SHP77 treated with DMSO at 0.1 percent for 48 hours (cell line): Measurements from ENCODE around the gene SMS.

Experiments used
- DNase-seq: peaks from one replicate; lab custom pipeline; 2025; lab: John Stamatoyannopoulos, UW

The SMS gene

DNA sequence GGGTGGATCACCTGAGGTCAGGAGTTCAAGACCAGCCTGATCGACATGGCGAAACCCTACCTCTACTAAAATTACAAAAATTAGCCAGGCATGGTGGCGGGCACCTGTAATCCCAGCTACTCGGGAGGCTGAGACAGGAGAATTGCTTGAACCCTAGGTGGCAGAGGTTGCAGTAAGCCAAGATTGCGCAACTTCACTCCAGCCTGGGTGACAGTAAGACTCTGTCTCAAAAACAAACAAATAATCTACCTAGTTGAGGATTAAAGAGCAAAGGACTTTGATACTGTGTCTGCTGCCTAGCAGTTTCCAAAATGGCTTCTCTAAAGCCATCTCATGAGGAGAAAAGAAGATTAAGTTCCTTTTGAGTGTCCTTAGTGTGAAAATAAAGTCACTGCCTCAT is 37.8 kb downstream of the SMS start:
- DNase-seq, result no peak

DNA sequence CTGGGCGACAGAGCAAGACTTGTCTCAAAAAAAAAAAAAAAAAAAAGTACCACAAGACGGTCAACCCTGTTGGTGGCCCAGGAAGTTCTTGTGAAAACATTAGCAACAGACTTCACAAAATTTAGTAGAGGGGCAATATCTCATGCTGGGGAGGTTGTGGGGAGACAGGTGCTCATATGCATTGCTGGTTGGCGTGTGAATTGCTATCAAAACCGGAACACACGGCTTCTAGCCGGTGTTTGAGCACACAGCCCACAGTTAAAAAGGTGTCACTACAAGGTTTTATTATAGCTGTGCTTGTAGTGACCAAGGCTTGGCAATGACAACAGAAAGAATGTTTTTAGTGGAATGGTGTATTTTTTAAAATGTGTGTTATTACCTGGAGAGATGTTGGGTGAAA is 41.8 kb downstream of the SMS start:
- no peak for DNase-seq

DNA sequence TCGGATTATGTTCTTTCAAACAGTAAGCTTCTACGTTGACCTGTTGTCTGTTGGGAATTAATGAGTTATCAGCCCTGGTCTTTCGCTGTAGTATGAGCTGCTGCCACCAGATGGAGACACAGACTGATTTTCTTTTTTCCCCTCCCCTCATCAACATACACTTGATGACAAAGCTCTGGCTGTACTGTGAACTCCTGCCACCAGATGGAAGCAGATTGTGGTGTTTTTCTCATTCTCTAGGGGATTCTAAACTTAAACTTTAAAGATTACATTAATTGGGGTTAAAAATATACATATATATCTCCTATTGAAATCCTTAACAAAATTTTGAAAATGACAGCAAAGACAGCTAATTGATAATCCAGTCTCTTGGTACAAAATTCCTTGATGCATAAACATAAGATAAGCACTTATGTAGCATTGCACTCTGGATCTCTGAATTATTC is 44.8 kb downstream of the SMS start:
- no peak for DNase-seq

DNA sequence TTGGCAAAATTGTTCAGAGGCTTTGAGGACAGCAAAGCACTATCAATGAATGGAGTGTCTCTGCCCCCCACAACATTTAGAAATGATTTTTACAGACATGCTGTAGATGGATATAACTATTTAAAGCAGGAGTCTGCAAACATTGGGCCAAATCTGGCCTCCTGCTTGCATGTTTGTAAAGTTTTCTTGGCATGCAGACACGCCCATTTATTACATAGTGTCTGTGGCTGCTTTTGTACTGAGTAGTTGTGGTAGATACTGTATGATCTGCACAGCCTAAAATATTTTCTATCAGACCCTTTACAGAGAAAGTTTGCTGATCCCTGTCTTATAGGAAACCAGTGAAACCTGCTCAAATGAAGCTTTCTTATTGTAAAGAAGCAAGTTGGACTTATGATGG is 46.1 kb downstream of the SMS start:
- no peak for DNase-seq

DNA sequence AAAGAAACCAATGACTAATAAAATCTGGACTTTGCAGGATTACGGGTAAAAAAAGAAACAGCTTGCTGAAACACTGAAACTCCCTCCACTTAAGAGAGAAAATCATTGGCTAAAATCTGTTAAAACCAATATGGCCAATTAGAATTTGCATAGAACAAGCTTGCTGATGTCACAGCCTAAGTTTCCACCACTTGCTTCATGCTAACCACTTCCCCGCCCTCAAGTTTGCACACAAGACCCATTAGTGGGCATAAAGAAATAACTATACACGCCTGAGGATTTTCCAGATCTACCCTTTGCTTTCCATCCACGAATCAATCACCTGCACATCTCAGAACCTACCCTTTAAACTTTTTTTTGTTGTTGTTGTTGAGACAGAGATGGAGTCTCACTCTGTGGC is 48.9 kb downstream of the SMS start:
- DNase-seq, result no peak

DNA sequence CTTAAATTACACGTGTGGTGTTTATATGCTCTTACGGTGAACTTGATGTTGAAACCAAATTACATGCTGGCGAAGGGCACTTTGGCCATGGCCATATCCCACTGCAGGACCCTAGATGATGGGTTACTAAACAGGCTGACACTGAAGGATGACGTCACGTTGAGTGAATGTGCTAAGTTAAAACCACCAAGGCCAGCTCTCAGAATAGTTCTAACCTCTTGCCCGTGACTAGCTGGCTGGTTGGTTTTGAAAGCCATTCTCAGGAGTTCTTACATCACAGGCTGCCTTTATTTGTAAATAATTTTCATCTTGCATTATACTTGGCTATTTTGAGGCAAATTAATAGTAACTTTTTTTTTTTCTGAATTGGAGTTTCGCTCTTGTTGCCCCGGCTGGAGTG is 50.3 kb downstream of the SMS start:
- no peak for DNase-seq

DNA sequence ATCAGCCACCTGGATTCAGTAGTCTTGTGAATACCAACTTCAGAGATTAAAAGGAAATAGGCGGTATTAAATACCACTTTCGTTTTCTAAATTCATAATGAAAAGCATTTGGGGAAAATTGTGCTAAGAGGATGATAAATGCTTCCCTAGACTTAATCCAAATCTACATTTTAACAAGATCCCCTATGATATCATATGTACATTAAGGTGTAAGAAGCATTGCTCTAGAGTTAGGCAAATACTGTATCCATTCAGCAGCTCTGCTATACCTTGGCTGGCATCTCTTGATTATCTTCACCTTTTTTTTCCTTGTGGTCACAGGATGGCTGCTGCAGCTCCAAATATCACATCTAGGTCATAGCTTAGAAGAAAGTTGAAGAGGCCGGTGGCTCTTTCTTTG is 51.0 kb downstream of the SMS start:
- DNase-seq, result no peak

DNA sequence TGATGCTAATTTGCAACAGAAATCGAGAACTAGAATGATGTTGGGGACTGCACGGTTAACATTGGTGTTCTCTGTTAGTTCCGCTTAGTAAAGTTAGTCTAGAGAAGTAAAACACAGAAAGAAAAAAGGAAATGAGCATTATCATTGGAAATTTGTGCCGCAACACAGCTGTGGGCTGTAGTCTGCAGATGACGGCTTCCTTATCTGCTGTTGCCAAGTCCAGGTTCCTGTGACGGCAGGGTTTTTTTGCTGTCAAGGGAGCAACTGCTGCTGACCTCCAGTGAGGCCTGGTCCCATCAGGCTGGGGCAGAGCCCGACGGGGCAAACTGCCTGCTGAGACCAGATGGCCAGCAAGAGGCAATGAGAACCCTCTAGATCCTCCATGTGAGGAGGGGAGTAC is 52.8 kb downstream of the SMS start:
- no peak for DNase-seq

DNA sequence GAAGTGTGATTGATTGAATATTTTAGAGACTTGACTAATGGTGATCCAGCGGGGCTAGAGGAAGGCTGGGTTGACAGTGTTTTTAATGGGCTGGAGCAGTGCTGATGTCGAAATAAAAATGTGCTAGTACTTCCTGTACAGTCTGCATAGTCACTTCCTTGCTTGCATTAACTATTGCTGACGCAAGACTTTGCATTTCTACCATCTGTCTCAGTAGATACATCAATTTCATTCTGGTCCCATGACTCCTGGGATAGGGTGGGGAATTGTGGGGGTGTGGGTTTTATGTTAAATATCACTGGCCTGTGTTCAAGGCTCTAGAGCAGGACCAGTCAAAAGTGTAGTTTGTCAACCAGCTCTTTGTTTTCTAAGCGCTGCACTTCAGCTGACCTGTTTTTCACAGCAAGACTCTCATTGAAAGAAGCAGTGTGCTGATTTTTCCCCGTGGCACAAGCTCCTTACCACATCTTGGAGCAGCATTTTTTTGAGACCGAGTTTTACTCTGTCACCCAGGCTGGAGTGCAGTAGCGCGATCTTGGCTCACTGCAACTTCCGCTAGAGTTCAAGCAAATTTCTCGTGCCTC is 56.5 kb downstream of the SMS start:
- DNase-seq, result no peak

DNA sequence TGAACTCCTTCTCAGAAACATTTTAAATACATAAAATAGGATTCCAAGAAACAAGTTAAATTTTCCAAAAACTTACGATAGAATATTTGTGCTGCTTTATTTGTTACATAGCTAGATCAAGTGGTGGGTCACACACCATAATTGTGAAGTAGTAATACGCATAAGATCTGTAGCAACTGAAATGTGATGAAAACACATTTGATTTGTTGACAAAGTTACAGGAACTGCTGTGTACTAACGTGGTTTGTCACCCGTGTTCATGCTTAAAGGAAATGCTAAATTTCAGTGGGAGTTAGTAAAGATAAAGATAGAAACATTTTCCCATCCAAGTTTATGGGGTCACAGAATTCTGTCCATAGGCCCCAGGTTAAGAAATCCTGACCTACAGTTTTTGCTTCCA is 57.5 kb downstream of the SMS start:
- DNase-seq, result no peak

DNA sequence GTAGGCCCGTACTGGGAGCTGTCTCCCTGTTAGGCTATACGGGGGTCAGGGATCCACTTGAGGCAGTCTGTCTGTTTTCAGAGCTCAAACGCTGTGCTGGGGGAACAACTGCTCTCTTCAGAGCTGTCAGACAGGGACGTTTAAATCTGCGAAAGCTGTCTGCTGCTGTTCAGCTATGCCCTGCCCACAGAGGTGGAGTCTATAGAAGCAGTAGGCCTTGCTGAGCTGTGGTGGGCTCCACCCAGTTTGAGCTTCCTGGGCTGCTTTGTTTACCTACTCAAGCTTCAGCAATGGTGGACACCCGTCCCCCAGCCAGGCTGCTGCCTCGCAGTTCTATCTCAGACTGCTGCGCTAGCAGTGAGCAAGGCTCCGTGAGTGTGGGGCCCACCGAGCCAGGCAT is 64.4 kb downstream of the SMS start:
- DNase-seq, result no peak

DNA sequence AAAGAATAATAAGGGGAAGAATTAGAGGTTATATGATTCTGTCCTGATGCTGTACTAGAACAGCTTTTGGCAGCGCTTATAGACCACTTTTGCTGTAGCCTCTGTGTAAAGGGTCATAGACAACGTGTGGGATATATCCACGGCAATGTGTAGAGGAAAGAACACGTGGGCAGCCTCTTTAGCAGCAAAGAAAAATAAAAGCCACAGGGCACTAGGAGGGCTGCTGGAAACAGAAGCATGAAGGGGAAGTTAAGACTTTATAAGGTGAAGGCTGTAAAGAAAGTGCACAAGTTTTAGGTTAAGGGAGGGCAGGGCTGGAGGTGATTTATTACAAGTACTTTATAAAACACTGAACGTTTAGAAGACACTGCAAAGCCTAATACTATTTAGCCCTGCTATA is 71.5 kb downstream of the SMS start:
- DNase-seq, result no peak

DNA sequence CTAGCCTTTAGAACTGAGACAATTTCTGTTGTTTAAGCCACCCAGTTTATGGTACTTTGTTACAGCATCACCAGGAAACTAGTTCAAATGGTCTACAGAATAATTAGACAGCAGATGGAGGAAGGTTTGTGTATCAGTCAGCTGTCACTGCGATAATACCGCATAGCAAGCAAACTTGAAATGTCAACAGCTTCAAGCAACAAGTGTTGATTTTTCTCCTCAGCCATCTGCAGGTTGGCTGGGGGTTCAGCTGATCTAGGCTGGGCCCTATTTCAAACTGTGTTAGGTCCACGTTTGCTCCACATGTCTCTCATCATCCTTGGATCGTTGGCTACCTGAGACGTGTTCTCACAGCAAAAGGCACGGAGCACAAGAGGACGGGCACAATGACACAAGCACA is 72.4 kb downstream of the SMS start:
- no peak for DNase-seq

DNA sequence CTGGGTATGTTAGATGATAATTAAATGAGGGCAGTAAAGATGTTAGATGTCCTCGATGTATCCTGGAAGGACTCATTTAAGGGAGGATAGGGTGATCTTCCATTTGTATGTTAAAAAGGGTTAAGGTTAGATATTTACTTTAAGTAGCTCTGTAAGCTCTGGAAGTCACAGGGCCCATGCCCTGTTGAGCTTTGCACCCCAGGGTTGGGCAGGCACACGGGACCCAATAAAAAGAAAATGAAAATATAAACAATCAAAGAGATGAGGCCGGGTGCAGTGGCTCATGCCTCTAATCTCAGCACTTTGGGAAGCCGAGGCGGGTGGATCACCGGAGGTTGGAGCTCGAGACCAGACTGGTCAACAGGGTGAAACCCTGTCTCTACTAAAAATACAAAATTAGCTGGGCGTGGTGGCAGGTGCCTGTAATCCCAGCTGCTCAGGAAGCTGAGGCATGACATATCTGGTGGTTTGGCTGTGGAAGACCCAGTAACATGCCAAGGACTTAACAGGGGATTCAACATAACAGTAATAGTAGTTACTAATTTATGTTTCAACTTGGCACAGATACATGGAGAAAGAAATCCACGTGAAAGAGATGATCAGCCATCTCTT is 74.7 kb downstream of the SMS start:
- no peak for DNase-seq

DNA sequence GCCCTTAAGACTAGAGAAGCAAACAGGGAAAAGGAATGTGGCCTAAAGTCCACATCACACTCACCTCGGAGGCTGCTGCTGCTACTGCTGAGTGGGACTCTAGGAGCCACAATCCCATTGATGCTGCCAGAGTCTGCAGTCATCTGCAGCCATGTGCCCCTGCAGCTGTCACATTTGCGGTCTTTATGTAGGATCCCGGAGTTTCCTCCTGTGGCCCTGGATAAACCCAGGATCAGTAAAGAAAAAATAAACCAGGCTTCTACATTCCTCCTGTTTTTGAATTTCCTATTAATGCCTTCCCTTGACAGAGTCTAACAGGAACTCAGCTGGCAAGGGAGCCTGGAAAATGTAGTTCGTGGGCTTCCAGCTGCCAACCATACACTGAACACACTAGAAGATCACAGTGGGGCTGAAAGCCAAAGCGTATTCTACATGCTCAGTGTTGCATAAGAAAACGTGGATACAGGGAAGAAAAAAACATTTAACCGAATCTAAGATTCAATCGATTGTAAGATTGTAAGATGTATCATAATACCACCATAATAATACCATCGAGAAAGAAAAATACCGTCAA is 81.3 kb downstream of the SMS start:
- DNase-seq, result no peak

DNA sequence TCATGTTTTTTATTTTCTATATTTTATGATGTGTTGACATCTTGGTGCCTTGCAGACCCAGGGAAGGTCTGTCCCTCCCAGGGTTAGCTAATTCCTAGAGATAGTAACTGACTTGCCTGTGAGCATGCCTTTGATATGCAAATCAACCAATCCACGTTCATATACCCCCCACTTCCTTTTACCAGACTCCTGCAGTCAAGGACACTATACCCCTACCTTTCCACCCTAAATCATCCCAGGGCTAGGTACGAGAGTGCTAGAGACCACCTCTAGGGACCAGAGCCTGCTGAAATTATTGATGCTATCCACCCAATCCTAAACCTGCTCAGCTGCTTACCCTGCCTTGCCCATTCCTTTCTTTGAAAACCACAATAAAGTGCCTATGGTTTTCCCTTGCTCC is 84.1 kb downstream of the SMS start:
- no peak for DNase-seq

DNA sequence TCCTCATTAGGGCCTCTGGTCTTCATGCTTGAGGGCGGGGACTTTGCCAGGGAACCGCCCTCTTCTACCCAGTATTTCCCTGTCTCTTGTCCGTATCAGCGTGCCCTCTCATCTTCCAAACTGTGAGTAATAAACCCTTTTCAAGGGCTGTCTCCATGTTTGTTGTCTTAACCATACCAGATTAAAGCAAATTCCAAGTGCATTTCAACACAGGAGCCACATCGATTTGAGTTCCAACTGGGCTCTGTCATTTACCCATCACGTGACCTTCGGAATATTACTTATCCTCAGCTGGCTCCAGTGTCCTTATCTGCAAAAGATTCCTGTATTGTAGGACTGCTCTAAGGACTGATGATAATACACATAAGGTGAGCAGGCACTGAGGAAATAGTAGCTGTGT is 85.2 kb downstream of the SMS start:
- DNase-seq, result no peak

DNA sequence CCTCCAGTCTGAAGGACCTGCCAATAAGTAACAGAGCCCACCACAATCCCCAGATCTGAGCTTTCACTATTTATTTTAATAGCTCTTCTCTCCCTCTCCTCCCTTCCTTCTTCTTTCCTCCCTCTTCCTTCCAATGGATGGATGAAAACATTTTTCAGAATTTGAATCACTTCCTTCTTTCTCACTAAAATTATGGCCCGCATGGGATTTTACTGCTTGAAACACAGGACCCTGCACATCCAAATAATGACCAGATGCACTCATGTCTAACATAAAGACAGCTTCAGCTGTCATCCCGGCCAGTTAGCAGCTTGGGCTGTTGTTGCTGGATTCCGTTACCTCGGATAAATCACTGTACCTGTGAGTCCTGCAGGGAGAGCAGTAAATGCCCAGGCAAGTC is 86.2 kb downstream of the SMS start:
- no peak for DNase-seq

DNA sequence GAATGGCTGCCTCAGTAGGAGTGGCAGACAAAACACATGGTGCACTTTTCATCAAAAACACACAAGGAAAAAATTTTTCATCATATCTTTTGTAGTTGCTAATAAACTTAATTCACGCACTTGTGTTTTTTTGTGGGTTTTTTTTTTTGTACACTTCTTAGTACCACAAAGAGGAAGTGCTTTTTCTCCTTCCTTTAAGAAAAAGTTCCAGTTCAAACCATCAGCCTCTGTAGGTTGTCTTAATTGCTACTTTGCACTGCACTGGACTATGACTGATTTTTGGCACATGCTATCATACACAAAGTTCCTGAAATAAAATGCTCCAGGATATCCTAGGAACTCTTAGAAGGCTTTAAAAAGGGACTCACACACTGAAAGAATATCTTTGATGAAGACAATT is 91.6 kb downstream of the SMS start, which contains the start of gene PHEX:
Gene PHEX (plus strand): TSS at position 242 of the 400 bp plus-strand sequence. CDS start 681 bp downstream, outside the sequence.
- DNase-seq, result no peak

DNA sequence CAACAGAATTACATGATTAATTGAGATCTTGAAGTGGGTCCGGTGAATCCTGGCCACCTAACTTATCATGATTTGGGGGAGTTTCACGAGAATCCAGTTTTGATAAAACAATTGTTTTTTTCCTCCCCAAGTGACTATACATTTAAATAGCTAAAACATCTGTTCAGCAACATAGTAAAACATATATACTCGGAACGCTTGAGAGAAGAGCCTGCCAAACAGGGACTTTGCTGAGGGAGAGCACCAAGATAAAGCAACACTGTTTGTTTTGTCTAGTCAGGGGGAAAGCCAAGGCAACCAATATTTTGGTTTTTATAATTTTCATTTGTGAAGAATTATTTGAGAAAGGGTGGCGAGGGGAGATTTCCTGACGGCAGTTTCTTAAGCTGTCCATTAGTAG is 92.0 kb downstream of the SMS start:
- DNase-seq, result no peak

DNA sequence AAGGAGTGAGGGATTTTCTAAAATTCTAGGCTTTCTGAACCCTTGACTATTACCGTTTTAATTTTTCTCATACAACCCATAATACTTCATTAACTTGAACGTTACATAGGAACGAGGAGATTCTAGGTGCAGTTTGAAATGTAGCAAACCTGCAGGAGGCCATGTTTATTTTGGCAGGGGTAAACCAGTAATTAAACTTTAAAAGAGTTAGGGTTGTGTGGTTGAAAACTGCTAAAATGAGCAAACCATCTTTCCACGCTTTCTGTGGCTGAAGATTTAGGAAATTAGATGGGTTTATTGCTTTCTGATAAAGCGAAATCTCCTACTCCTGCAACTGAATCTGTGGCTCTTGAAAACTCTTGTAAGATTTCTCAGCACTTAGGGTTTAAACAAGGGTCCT is 93.3 kb downstream of the SMS start:
- no peak for DNase-seq

DNA sequence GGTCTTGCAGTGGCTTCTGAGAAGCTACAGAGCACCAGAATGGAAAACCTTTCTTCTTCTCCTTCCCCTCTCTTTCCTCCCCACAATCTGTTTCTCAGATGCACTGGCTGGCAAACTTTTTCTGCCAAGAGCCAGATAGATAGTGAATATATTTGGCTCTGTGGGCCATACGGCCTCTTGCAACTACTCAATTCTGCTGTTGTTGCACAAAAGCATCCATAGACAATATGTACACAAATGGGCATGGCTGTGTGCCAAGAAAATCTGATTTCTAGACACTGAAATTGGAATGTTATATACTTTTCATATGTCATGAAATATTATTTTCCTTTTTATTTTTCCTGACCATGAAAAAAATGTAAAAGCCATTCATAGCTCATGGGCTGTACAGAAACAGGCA is 94.7 kb downstream of the SMS start:
- no peak for DNase-seq

DNA sequence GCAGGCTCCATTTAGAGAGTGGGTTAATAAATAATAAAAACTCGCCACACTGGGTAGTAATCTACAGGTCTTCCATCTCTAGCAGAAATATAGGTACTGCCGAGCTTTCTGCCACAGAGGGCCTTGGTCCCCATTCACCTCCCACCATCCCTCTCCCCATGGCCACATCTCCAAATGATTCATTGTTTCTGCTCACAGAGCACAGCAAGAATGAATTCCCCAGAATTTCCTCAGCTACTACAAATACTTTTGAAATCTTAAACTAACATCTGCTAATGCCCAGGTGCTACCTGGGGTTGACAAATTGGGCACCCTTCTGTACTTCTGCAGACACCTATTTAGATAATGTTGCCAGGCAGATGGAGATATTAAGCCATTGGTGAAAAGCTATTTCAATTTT is 96.7 kb downstream of the SMS start:
- DNase-seq, result no peak

DNA sequence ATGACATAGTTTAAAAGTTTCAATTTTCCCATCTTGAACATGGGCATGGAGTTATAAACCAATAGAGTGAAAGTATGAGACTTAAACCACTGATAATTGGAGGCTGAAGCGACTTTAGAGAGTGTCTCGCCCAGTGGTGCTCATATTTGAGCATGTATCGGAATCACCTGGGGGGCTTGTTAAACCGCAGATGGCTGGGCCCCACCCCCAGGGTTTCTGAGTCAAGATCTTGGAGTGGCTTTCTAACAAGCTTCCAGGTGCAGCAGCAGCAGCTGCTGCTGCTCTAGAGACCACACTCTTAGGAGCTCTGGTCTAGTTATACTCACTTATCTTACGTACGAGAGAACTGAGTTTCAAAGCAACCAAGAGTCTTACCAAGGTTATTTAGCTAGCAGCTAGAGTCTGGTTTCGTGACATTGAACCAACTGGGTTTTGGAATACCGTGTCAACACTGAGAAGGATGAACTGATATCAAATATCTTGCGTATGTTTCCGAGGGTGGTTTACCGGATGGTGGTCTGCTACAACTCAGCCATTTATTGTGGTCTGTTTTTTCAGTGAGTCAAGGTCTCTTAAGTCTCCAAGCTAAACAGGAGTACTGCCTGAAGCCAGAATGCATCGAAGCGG is 97.5 kb downstream of the SMS start:
- DNase-seq, result no peak
